Measurements from ENCODE around the gene APLN.

The APLN gene

GRCh38 chrX:129654652-129655546, at the start of gene APLN:
TSS of gene APLN (minus strand) at chrX:129654956. CDS start at chrX:129654630, 326 bp downstream.
- peak; percentile 31 for DNase-seq (ENCODE audit: low spot score)

GRCh38 chrX:129704491-129704890, 49.7 kb upstream of the APLN start:
- no peak for DNase-seq (ENCODE audit: low spot score)

- DNase-seq (ENCODE audit: low spot score) = peak; percentile 2
Measured at GRCh38 chrX:129701624-129702069, 46.9 kb upstream of the APLN start.

- no peak for DNase-seq (ENCODE audit: low spot score)
Measured at GRCh38 chrX:129700536-129700935, 45.8 kb upstream of the APLN start.

- no peak for DNase-seq (ENCODE audit: low spot score)
Measured at GRCh38 chrX:129698150-129698549, 43.4 kb upstream of the APLN start.

GRCh38 chrX:129697204-129697829, 42.6 kb upstream of the APLN start:
- no peak for DNase-seq (ENCODE audit: low spot score)

GRCh38 chrX:129696463-129697155, 41.9 kb upstream of the APLN start:
- DNase-seq (ENCODE audit: low spot score) = no peak

GRCh38 chrX:129695937-129696336, 41.2 kb upstream of the APLN start:
- DNase-seq (ENCODE audit: low spot score) = no peak

GRCh38 chrX:129695535-129695934, 40.8 kb upstream of the APLN start:
- no peak for DNase-seq (ENCODE audit: low spot score)

GRCh38 chrX:129694805-129695204, 40.0 kb upstream of the APLN start:
- no peak for DNase-seq (ENCODE audit: low spot score)

GRCh38 chrX:129693354-129693753, 38.6 kb upstream of the APLN start:
- no peak for DNase-seq (ENCODE audit: low spot score)

GRCh38 chrX:129690435-129690834, 35.7 kb upstream of the APLN start:
- no peak for DNase-seq (ENCODE audit: low spot score)

- DNase-seq (ENCODE audit: low spot score) = no peak
Measured at GRCh38 chrX:129689796-129690195, 35.0 kb upstream of the APLN start.

- no peak for DNase-seq (ENCODE audit: low spot score)
Measured at GRCh38 chrX:129688097-129688496, 33.3 kb upstream of the APLN start.

- no peak for DNase-seq (ENCODE audit: low spot score)
Measured at GRCh38 chrX:129686422-129686948, 31.7 kb upstream of the APLN start.

GRCh38 chrX:129682979-129683378, 28.2 kb upstream of the APLN start:
- no peak for DNase-seq (ENCODE audit: low spot score)

- no peak for DNase-seq (ENCODE audit: low spot score)
Measured at GRCh38 chrX:129679901-129680300, 25.1 kb upstream of the APLN start.

- DNase-seq (ENCODE audit: low spot score) = no peak
Measured at GRCh38 chrX:129678614-129679195, 23.9 kb upstream of the APLN start.

- DNase-seq (ENCODE audit: low spot score) = no peak
Measured at GRCh38 chrX:129667412-129667811, 12.7 kb upstream of the APLN start.

GRCh38 chrX:129665916-129666644, 11.3 kb upstream of the APLN start:
- DNase-seq (ENCODE audit: low spot score) = no peak

GRCh38 chrX:129663171-129663570, 8.4 kb upstream of the APLN start:
- DNase-seq (ENCODE audit: low spot score) = no peak
